ENCODE results near the gene IL17F.

GRCh38 chr6:52207066-52207465, 37.2 kb downstream of the IL17F start:
- TF ChIP-seq REST (IDR thresholded peaks at IDR 0.05; ENCODE audit: borderline replicate concordance), result no peak
- TF ChIP-seq CTCF (IDR thresholded peaks at IDR 0.05; ENCODE audit: poor library complexity, severe bottlenecking), result no peak
- no peak for TF ChIP-seq EZH2 (IDR thresholded peaks at IDR 0.05; ENCODE audit: borderline replicate concordance, insufficient read depth, low read length, poor library complexity, severe bottlenecking)
- TF ChIP-seq EP300 (conservative IDR thresholded peaks at IDR 0.05; ENCODE audit: poor library complexity, severe bottlenecking), result no peak
- no peak for TF ChIP-seq POLR2AphosphoS5 (IDR thresholded peaks at IDR 0.05)

All from neural cell (in vitro differentiated cells).